Measurements from ENCODE around the gene GLOD4.

GLOD4 gene

GRCh38 chr17:740240-741017, 41.7 kb downstream of the GLOD4 start:
- DNase-seq (ENCODE audit: low read depth) = no peak

GRCh38 chr17:737561-738113, 44.4 kb downstream of the GLOD4 start:
- no peak for DNase-seq (ENCODE audit: low read depth)

- no peak for DNase-seq (ENCODE audit: low read depth)
Observed at GRCh38 chr17:733743-734142, 48.3 kb downstream of the GLOD4 start.

- no peak for DNase-seq (ENCODE audit: low read depth)
Observed at GRCh38 chr17:732902-733720, 49.0 kb downstream of the GLOD4 start.

- DNase-seq (ENCODE audit: low read depth) = peak; percentile 18
Observed at GRCh38 chr17:732067-732901, 49.8 kb downstream of the GLOD4 start, which contains the start of gene TLCD3A. Gene TLCD3A, plus strand, starts transcription at chr17:732596. Its CDS starts 52 bp downstream, at chr17:732648.

- DNase-seq (ENCODE audit: low read depth) = no peak
Observed at GRCh38 chr17:731644-732066, 50.4 kb downstream of the GLOD4 start.

- DNase-seq (ENCODE audit: low read depth) = no peak
Observed at GRCh38 chr17:728911-729310, 53.2 kb downstream of the GLOD4 start.

GRCh38 chr17:726271-726919, 55.7 kb downstream of the GLOD4 start:
- DNase-seq (ENCODE audit: low read depth) = no peak

- no peak for DNase-seq (ENCODE audit: low read depth)
Observed at GRCh38 chr17:725746-726145, 56.3 kb downstream of the GLOD4 start.

- DNase-seq (ENCODE audit: low read depth) = no peak
Observed at GRCh38 chr17:725084-725483, 57.0 kb downstream of the GLOD4 start.

- no peak for DNase-seq (ENCODE audit: low read depth)
Observed at GRCh38 chr17:721540-721937, 60.5 kb downstream of the GLOD4 start.

- DNase-seq (ENCODE audit: low read depth) = no peak
Observed at GRCh38 chr17:720706-721539, 61.2 kb downstream of the GLOD4 start.

GRCh38 chr17:718075-718474, 64.0 kb downstream of the GLOD4 start:
- DNase-seq (ENCODE audit: low read depth) = no peak
